ENCODE results near the gene C1QL1. TPM values are rescaled to one million over a fixed set of nuclear protein-coding genes. Genes with fewer than 3 reads are reported as not detected.

Gene C1QL1
- total RNA-seq, 6 experiments from 2014 or later, result 0.19 to 0.36 (median 0.25) TPM; not detected in 1

- TF ChIP-seq CTCF (IDR thresholded peaks at IDR 0.05), result no peak
- peaks cover 6% of the 10 kb centered on the region; the same call in 1 of the 2 replicates for H3K4me1 Mint-ChIP-seq (ENCODE audit: low read depth)
- no peaks in the 10 kb centered on the region for H3K9me3 Mint-ChIP-seq
- H3K27ac Mint-ChIP-seq, result no peak overlapping the region
- no peak overlapping the region for H3K4me3 Mint-ChIP-seq
- no peak for DNase-seq
- peaks cover 4% of the 10 kb centered on the region for H3K27me3 Mint-ChIP-seq (ENCODE audit: insufficient read depth)
- H3K36me3 Mint-ChIP-seq (ENCODE audit: low read depth), result no peaks in the 10 kb centered on the region
These were observed 50.1 kb downstream of the C1QL1 start for GRCh38 chr17:44918006-44918405.

GRCh38 chr17:44917456-44917855 is 50.6 kb downstream of the C1QL1 start:
- Mint-ChIP-seq H3K4me3 (no peak overlapping the region), H3K4me1 (ENCODE audit: low read depth) (peaks cover 6% of the 10 kb centered on the region; the same call in 1 of the 2 replicates), H3K27ac (no peak overlapping the region), H3K36me3 (ENCODE audit: low read depth) (no peaks in the 10 kb centered on the region), H3K27me3 (ENCODE audit: insufficient read depth) (peaks cover 3% of the 10 kb centered on the region), H3K9me3 (no peaks in the 10 kb centered on the region)
- TF ChIP-seq CTCF (IDR thresholded peaks at IDR 0.05), result no peak
- DNase-seq, result no peak

- TF ChIP-seq CTCF (IDR thresholded peaks at IDR 0.05), result no peak
- no peaks in the 10 kb centered on the region for H3K36me3 Mint-ChIP-seq (ENCODE audit: low read depth)
- H3K9me3 Mint-ChIP-seq, result no peaks in the 10 kb centered on the region
- H3K4me3 Mint-ChIP-seq, result no peak overlapping the region
- H3K27me3 Mint-ChIP-seq (ENCODE audit: insufficient read depth), result peaks cover 3% of the 10 kb centered on the region
- no peak for DNase-seq
- H3K4me1 Mint-ChIP-seq (ENCODE audit: low read depth), result peaks cover 6% of the 10 kb centered on the region; the same call in 1 of the 2 replicates
- H3K27ac Mint-ChIP-seq, result no peak overlapping the region
These were observed 51.3 kb downstream of the C1QL1 start for GRCh38 chr17:44916781-44917241.

- Mint-ChIP-seq H3K36me3 (ENCODE audit: low read depth) (no peaks in the 10 kb centered on the region), H3K4me1 (ENCODE audit: low read depth) (no peaks in the 10 kb centered on the region; the same call in 1 of the 2 replicates), H3K27ac (no peak overlapping the region), H3K4me3 (no peak overlapping the region), H3K9me3 (no peaks in the 10 kb centered on the region), H3K27me3 (ENCODE audit: insufficient read depth) (no peaks in the 10 kb centered on the region; the same call in 1 of the 2 replicates)
- DNase-seq, result no peak
- TF ChIP-seq CTCF (IDR thresholded peaks at IDR 0.05), result no peak
These were observed 52.0 kb downstream of the C1QL1 start for GRCh38 chr17:44915862-44916780.

GRCh38 chr17:44915321-44915726 is 52.8 kb downstream of the C1QL1 start, which contains the start of gene GFAP:
GFAP (minus strand) TSS chr17:44915500; CDS start chr17:44915486, 14 bp downstream.
- no peak within 1 kb of the TSS for H3K4me3 Mint-ChIP-seq
- no peak within 1 kb of the TSS for H3K27ac Mint-ChIP-seq
- H3K9me3 Mint-ChIP-seq, result no peaks in the 10 kb centered on the region
- no peak for TF ChIP-seq CTCF (IDR thresholded peaks at IDR 0.05)
- peaks cover 8% of the 10 kb centered on the region for H3K4me1 Mint-ChIP-seq (ENCODE audit: low read depth)
- H3K27me3 Mint-ChIP-seq (ENCODE audit: insufficient read depth), result no peaks in the 10 kb centered on the region; the same call in 1 of the 2 replicates
- DNase-seq, result no peak
- H3K36me3 Mint-ChIP-seq (ENCODE audit: low read depth), result no peaks in the 10 kb centered on the region
